DOHH2 (cell line): Measurements from ENCODE around the gene PITPNM3.

Source experiments
- H3F3A ChIP-seq: fragments of 200-600 bp; sonication (generic), shearing (Covaris generic); 2 replicates; pipeline ENCODE4 v1.6.0; 2016; ENCODE audit warnings: antibody characterized with exemption, mild to moderate bottlenecking; ENCODE audit not compliant: control insufficient read depth, insufficient read depth
- H3K27ac ChIP-seq: fragments of 200-600 bp; sonication (generic); 2 replicates; pipeline ENCODE4 v1.5.1; 2014; ENCODE audit warnings: low read depth, mild to moderate bottlenecking, low read length, moderate library complexity
- H3K27me3 ChIP-seq: fragments of 200-600 bp; sonication (generic); 2 replicates; pipeline ENCODE4 v1.6.1; 2014; ENCODE audit warnings: mild to moderate bottlenecking, low read length, mixed read lengths; ENCODE audit not compliant: control insufficient read depth
- H3K36me3 ChIP-seq: fragments of 200-600 bp; sonication (generic); 2 replicates; pipeline ENCODE4 v1.6.1; 2014; ENCODE audit warnings: mild to moderate bottlenecking, low read length, moderate library complexity, mixed read lengths; ENCODE audit not compliant: control insufficient read depth
- H3K4me1 ChIP-seq: fragments of 200-600 bp; sonication (generic); 2 replicates; pipeline ENCODE4 v1.6.1; 2014; ENCODE audit warnings: mild to moderate bottlenecking, low read length, mixed read lengths; ENCODE audit not compliant: control insufficient read depth
- H3K4me2 ChIP-seq: fragments of 200-600 bp; sonication (generic); 2 replicates; pipeline ENCODE4 v1.6.0; 2014; ENCODE audit warnings: mild to moderate bottlenecking, low read length, moderate library complexity
- H3K4me3 ChIP-seq: fragments of 200-600 bp; sonication (generic); 2 replicates; pipeline ENCODE4 v1.5.1; 2014; ENCODE audit warnings: mild to moderate bottlenecking, low read length, mixed read lengths
- H3K79me2 ChIP-seq: fragments of 200-600 bp; sonication (generic); 2 replicates; pipeline ENCODE4 v1.6.1; 2014; ENCODE audit warnings: mild to moderate bottlenecking, low read length, mixed read lengths; ENCODE audit not compliant: control insufficient read depth
- H3K9me2 ChIP-seq: fragments of 200-600 bp; sonication (generic); replicated peaks from 2 replicates; pipeline ENCODE4 v1.6.1; 2014; ENCODE audit warnings: mild to moderate bottlenecking, low read length, mixed read lengths; ENCODE audit not compliant: control insufficient read depth
- H3K9me3 ChIP-seq: fragments of 200-600 bp; sonication (generic); 2 replicates; pipeline ENCODE4 v1.6.1; 2014; ENCODE audit warnings: antibody characterized with exemption, low read length, mixed read lengths; ENCODE audit not compliant: control insufficient read depth, insufficient read depth
- H4K20me1 ChIP-seq: fragments of 200-600 bp; sonication (generic); 2 replicates; pipeline ENCODE4 v1.6.0; 2014; ENCODE audit warnings: low read depth, mild to moderate bottlenecking, antibody characterized with exemption, low read length, moderate library complexity; ENCODE audit not compliant: control insufficient read depth, insufficient read depth
- EZH2phosphoT487 ChIP-seq: fragments of 200-600 bp; sonication (generic); IDR thresholded peaks from 2 replicates; pipeline ENCODE4 v1.6.1; 2017; ENCODE audit warnings: borderline replicate concordance, mild to moderate bottlenecking, antibody characterized with exemption, low read length, moderate library complexity, mixed read lengths
- TF ChIP-seq, protein P1 (sequence below): fragments of 200-600 bp; sonication (generic); IDR thresholded peaks from one replicate; pipeline ENCODE4 v1.5.1; 2014; ENCODE audit warnings: antibody characterized with exemption, mild to moderate bottlenecking, low read depth, low read length; ENCODE audit not compliant: poor library complexity, severe bottlenecking

PITPNM3 gene

GRCh38 chr17:6517062-6517461 is 39.3 kb downstream of the PITPNM3 start:
- no peaks in the 10 kb centered on the region for H3F3A ChIP-seq
- no peaks in the 10 kb centered on the region for H3K9me3 ChIP-seq
- H3K4me3 ChIP-seq = no peak overlapping the region
- no peaks in the 10 kb centered on the region for H3K4me1 ChIP-seq
- TF ChIP-seq, protein P1, sequence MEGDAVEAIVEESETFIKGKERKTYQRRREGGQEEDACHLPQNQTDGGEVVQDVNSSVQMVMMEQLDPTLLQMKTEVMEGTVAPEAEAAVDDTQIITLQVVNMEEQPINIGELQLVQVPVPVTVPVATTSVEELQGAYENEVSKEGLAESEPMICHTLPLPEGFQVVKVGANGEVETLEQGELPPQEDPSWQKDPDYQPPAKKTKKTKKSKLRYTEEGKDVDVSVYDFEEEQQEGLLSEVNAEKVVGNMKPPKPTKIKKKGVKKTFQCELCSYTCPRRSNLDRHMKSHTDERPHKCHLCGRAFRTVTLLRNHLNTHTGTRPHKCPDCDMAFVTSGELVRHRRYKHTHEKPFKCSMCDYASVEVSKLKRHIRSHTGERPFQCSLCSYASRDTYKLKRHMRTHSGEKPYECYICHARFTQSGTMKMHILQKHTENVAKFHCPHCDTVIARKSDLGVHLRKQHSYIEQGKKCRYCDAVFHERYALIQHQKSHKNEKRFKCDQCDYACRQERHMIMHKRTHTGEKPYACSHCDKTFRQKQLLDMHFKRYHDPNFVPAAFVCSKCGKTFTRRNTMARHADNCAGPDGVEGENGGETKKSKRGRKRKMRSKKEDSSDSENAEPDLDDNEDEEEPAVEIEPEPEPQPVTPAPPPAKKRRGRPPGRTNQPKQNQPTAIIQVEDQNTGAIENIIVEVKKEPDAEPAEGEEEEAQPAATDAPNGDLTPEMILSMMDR = no peak
- TF ChIP-seq EZH2phosphoT487 = no peak
- no peaks in the 10 kb centered on the region for H3K9me2 ChIP-seq
- H3K36me3 ChIP-seq = no peaks in the 10 kb centered on the region
- peaks cover 5% of the 10 kb centered on the region; the same call in 1 of the 2 replicates for H3K27me3 ChIP-seq
- no peak overlapping the region for H3K27ac ChIP-seq
- no peaks in the 10 kb centered on the region for H3K79me2 ChIP-seq
- H3K4me2 ChIP-seq = no peak overlapping the region
- H4K20me1 ChIP-seq = no peaks in the 10 kb centered on the region

- no peak overlapping the region for H3K4me2 ChIP-seq
- H3F3A ChIP-seq = no peaks in the 10 kb centered on the region
- peaks cover 5% of the 10 kb centered on the region; the same call in 1 of the 2 replicates for H3K27me3 ChIP-seq
- H4K20me1 ChIP-seq = no peaks in the 10 kb centered on the region
- no peaks in the 10 kb centered on the region for H3K36me3 ChIP-seq
- TF ChIP-seq, protein P1 = no peak
- no peak for TF ChIP-seq EZH2phosphoT487
- H3K4me3 ChIP-seq = no peak overlapping the region
- no peaks in the 10 kb centered on the region for H3K79me2 ChIP-seq
- no peak overlapping the region for H3K27ac ChIP-seq
- no peaks in the 10 kb centered on the region for H3K9me3 ChIP-seq
- no peaks in the 10 kb centered on the region for H3K9me2 ChIP-seq
- no peaks in the 10 kb centered on the region for H3K4me1 ChIP-seq
Measured at GRCh38 chr17:6514371-6514770, 42.0 kb downstream of the PITPNM3 start.

DNA sequence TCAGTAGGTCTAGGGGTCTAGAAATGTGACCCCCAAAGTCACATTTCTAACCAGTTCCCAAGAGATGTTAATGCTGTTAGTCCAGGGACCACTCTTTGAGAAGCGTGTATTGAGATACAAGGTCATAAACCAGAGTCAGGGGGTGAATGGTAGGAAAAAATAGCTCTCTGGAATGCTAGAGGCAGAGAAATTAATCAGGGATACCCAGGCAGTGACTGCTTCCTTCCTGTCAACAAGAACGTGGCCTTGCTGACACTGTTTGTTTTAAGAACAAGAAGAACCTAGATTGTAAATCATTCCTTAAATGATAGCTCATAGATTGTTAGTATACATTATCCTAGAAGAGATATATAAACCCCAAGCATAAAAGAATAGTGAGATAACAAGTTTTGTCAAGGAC is 43.8 kb downstream of the PITPNM3 start:
- H3K27ac ChIP-seq = no peak overlapping the region
- peaks cover 5% of the 10 kb centered on the region; the same call in 1 of the 2 replicates for H3K27me3 ChIP-seq
- no peaks in the 10 kb centered on the region for H3K9me2 ChIP-seq
- no peak overlapping the region for H3K4me3 ChIP-seq
- no peaks in the 10 kb centered on the region for H3F3A ChIP-seq
- no peak overlapping the region for H3K4me2 ChIP-seq
- no peaks in the 10 kb centered on the region for H3K4me1 ChIP-seq
- TF ChIP-seq, protein P1 = no peak
- TF ChIP-seq EZH2phosphoT487 = no peak
- H3K79me2 ChIP-seq = no peaks in the 10 kb centered on the region
- H4K20me1 ChIP-seq = no peaks in the 10 kb centered on the region
- H3K9me3 ChIP-seq = no peaks in the 10 kb centered on the region
- no peaks in the 10 kb centered on the region for H3K36me3 ChIP-seq
